GM12801 (cell line): ENCODE results near the gene FKBP15.

Experiments
- TF ChIP-seq, protein P1 (sequence below): IDR thresholded peaks from one replicate; pipeline ENCODE4 v1.5.1; 2011; ENCODE audit warnings: control low read depth; ENCODE audit not compliant: insufficient read length; ENCODE audit errors: extremely low read depth

Gene FKBP15

GRCh38 chr9:113227436-113227835, 6.4 kb upstream of the FKBP15 start:
- TF ChIP-seq, protein P1, sequence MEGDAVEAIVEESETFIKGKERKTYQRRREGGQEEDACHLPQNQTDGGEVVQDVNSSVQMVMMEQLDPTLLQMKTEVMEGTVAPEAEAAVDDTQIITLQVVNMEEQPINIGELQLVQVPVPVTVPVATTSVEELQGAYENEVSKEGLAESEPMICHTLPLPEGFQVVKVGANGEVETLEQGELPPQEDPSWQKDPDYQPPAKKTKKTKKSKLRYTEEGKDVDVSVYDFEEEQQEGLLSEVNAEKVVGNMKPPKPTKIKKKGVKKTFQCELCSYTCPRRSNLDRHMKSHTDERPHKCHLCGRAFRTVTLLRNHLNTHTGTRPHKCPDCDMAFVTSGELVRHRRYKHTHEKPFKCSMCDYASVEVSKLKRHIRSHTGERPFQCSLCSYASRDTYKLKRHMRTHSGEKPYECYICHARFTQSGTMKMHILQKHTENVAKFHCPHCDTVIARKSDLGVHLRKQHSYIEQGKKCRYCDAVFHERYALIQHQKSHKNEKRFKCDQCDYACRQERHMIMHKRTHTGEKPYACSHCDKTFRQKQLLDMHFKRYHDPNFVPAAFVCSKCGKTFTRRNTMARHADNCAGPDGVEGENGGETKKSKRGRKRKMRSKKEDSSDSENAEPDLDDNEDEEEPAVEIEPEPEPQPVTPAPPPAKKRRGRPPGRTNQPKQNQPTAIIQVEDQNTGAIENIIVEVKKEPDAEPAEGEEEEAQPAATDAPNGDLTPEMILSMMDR, result no peak

DNA sequence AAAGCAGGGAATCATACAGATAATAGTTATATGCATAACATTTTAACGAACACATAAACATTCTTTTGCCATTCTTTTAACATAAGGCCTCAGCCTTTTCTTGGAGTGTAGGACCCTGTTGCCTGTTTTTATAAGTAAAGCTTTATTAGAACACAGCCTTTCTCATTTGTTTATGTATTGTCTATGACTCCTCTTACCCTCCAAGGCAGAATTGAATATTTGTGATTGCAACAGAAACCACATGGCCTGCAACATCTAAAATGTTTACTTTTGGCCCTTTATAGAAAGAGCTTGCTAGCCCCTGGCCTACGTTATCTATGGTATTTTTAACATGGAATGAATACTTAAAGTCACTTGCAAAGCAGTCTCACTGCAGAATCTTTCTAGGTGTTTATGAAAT, 2.9 kb upstream of the FKBP15 start:
- TF ChIP-seq, protein P1, result no peak

GRCh38 chr9:113222482-113222841, 1.4 kb upstream of the FKBP15 start:
- TF ChIP-seq, protein P1, result no peak

DNA sequence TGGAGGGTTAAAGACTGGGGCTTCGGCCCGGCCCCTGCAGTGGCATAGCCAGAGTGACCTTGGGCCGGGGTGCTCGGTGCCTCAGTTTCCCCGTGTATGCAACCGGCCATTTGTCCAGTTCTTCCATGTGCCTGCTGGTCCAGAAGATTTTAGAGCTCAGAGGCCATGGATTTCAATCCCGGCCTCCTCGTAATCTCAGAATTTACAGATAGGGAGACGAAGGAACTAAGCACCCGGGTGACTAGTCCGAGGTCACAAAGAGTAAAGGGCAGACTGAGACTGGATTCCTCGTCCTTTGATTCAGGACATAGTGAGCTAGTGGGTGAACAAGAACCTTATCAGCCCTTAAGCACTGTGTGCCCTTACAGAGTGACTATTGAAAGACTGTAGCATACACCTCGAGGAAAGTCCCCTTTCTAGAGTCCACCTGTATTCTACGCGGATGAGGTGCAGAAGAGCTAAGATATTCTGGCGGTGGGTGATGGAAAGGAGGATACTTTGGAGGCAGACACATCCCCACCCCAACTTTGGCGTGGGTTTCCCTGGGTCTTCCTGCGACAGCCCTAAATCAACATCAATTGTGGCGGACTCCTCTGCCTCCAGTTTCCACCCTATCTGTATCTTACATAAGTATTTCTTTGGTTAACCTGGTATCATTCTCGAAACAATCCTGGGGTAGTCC, 864 bp upstream of the FKBP15 start:
- TF ChIP-seq, protein P1, result no peak

DNA sequence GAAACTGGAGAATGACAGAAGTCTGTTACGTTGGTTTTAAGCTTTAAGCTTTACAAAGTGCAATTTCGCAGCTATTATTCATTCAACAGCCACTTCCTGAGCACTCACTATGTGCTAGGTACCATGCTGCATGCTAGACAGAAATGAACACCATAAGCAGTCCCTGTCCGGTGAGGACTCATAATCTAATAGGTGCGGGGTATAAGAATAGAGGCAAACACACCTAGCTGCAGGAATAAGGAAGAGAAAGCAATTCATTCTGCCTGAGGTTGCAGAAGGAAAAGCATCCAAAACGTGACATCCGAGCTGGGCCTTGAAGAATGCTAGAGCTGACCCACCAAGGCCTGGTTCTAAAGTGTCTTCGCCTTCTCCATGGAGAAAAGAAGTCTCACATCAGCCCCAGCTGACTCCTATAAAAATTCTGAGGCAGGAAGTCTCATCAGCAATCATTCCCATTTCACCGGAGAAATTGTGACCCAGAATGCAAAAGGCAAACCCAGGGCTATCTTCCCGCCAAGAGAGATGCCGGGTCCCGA, 542 bp downstream of the FKBP15 start:
- TF ChIP-seq, protein P1, result no peak

DNA sequence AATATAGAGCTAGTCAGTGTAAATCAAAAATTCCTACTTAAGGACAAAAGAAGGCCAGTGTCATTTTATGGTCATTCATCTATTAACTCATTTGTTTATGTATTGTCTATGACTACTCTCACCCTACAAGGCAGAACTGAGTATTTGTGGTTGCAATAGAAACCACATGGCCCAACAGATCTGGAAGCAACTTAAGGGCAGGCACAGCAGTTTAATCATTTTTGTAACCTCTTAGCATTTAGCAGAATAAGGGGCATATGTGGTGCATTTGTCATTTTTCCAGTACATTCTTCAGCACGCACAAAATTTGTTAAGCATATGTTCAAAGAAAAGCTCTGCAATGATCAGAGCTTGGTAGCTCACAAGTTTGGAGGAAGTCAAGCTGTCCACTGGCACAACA, 1.1 kb downstream of the FKBP15 start:
- TF ChIP-seq, protein P1, result no peak

- TF ChIP-seq, protein P1, result no peak
These were observed 1.7 kb downstream of the FKBP15 start for GRCh38 chr9:113219186-113219936.
